GM18502 (cell line): Measurements from ENCODE around the gene INTS11.
A peak's percentile ranks its signal among the peaks of the same experiment; 100 is the strongest.
"Not testable (repeated sequence)": the region's sequence is repeated elsewhere in the genome, so short reads cannot be mapped to it uniquely, and the experiment has no call there.

Experiments
- ATAC-seq: cut with Tn5 transposase; IDR thresholded peaks from one replicate; pipeline ENCODE4 v1.9.1; 2021; ENCODE audit warnings: mild to moderate bottlenecking; ENCODE audit not compliant: unreplicated experiment, poor library complexity

The INTS11 gene

DNA sequence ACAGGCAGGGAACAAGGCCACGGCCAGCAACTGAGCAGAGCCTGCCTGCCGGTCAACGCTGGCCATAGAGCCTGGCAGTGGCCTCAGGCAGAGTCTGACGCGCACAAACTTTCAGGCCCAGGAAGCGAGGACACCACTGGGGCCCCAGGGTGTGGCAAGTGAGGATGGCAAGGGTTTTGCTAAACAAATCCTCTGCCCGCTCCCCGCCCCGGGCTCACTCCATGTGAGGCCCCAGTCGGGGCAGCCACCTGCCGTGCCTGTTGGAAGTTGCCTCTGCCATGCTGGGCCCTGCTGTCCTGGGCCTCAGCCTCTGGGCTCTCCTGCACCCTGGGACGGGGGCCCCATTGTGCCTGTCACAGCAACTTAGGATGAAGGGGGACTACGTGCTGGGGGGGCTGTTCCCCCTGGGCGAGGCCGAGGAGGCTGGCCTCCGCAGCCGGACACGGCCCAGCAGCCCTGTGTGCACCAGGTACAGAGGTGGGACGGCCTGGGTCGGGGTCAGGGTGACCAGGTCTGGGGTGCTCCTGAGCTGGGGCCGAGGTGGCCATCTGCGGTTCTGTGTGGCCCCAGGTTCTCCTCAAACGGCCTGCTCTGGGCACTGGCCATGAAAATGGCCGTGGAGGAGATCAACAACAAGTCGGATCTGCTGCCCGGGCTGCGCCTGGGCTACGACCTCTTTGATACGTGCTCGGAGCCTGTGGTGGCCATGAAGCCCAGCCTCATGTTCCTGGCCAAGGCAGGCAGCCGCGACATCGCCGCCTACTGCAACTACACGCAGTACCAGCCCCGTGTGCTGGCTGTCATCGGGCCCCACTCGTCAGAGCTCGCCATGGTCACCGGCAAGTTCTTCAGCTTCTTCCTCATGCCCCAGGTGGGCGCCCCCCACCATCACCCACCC, 6.9 kb upstream of the INTS11 start, which contains the start of gene TAS1R3:
TSS of gene TAS1R3 (plus strand) at position 213 of the 898 bp plus-strand sequence. CDS start at position 279, 66 bp downstream.
- no peak for ATAC-seq

DNA sequence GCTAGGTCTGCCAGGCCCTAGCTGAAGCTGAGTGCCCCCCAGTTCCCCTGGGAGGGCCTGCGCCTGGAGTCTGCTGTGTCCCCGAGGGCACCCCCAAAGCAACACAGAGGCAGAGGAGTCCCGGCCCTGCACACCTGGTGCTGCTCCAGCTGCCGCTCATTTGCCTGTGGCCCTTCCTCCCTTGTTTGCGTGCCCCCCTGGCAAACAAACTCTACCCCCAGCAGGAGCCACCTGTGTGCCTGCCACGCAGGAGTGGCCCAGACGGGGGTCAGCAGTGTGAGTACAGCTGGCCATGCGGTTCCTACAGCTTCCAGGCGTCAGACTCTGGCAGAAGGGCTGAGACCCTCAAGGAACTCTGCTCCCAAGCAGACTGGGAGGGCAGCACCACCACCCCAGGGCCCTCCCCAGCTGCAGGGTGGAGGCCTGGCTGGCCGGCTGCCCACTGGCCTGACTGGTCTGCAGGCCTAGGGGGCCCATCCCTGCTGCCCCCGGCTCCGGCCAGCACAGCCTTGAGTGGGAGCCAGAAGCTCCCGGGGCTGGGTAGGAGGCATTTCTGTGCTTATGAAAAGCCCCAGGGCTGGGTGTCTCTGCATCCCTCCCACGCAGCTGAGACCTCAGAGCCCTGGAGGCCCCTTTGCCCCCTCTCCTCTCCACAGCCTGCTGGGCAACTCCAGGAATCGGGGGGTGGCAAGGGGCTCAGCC, 6.1 kb upstream of the INTS11 start:
- no peak for ATAC-seq

DNA sequence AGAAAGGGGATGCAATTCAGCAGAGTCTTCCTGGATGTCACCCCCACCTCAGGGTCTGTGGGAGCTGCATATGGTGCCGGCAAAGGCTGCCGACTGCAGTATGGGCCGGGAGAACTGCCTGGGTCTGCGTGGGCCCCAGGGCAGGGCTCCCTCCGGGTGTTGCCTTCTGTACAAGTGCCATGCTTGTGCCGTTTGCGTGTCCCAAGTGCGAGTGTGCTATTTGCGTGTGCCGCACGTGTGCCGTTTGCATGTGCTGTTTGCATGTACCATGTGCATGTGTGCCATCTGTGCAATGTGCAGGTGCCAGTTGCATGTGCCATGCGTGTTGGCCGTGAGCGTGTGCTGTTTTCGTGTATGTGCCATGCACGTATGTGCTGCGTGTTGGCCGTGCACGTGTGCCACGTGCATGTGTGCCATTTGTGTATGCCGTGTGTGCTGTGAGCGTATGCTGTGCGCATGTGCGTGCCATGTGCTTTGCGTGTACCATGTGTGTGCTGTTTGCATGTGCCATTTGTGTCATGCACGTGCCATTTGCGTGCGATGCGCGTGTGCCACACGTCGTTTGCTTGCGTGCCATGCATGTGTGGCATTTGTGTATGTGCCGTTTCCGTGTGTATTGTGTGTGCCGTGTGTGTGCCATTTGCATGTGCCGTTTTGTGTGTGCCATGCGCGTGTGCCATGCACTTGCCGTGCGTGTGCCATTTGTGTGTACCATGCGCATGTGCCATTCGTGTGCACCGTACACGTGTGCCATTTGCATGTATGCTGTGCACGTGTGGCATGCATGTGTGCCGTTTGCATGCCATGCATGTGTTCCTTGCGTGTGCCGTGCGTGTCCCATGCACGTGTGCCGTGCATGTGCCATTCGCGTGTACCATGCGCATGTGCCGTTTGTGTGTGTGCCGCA, 5.1 kb upstream of the INTS11 start:
- ATAC-seq = no peak

DNA sequence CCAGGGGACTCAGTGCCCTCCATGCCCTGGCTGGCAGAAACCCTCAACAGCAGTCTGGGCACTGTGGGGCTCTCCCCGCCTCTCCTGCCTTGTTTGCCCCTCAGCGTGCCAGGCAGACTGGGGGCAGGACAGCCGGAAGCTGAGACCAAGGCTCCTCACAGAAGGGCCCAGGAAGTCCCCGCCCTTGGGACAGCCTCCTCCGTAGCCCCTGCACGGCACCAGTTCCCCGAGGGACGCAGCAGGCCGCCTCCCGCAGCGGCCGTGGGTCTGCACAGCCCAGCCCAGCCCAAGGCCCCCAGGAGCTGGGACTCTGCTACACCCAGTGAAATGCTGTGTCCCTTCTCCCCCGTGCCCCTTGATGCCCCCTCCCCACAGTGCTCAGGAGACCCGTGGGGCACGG, 3.8 kb upstream of the INTS11 start:
- no peak for ATAC-seq

DNA sequence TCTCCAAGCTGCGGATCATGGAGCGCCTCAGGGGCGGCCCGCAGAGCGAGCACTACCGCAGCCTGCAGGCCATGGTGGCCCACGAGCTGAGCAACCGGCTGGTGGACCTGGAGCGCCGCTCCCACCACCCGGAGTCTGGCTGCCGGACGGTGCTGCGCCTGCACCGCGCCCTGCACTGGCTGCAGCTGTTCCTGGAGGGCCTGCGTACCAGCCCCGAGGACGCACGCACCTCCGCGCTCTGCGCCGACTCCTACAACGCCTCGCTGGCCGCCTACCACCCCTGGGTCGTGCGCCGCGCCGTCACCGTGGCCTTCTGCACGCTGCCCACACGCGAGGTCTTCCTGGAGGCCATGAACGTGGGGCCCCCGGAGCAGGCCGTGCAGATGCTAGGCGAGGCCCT, 2.8 kb upstream of the INTS11 start:
- ATAC-seq = no peak

DNA sequence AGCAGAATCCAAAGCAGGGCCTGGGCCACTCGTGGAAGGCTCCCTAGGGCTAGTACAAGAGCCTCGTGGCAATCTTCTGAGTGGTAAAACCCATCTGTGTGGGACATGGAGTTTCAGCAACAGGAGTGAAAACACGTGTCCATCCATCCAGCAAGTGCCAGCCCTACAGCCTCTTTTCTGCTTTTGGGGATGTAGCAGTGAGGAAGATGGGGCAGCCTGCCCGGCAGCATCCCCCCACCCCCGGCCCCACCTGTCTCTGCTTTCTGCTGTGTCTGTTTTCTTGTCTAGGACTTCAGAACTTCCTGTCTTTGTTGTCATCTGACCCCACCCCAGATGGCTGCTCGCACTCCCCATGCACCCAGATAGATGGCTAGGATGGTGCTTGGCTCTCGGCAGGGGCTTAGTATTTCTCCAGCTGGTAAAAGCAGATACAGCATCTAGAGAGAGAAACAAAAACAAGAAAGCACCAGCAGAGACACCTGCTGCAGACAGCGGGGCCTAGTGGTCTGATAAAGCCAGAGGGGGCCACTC, 1.7 kb upstream of the INTS11 start:
- no peak for ATAC-seq

DNA sequence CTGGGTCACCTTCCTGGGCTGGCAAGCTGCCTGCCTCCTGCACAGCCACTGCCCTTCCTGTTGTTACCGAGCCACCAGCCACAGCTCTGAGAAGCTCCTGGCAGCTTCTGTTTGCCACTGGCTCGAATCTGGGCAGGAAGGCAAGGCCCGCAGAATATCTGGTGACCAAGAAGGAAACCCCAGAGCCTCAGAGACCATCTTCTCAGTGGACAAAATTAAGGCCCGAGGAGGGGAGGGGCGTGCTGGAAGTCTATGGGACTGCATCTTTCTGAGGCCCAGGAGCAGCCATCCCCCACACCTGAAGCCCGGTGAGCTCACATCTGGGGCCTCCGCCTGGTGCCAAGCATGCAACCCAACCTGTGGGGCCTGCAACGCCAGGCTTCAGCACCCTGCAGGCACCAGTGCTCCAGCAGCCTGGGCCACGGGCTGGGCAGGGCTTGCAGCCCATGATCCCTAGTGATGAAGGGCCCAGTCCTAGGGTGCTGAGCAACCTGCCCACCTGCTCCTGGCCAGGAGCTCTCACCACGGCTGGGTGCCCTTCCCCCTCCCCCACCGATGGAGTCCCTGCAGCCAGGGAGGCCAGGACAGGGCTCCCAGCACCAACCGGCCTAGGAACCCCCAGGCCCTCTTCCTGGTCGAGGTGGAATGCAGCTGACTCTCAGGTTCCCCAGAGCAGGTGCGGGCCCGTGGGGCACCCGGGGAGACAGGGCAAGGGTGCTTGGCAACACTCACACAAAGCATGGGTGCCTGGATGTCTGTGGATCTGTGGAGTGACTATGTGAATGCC, 1.0 kb upstream of the INTS11 start:
- ATAC-seq = no peak

DNA sequence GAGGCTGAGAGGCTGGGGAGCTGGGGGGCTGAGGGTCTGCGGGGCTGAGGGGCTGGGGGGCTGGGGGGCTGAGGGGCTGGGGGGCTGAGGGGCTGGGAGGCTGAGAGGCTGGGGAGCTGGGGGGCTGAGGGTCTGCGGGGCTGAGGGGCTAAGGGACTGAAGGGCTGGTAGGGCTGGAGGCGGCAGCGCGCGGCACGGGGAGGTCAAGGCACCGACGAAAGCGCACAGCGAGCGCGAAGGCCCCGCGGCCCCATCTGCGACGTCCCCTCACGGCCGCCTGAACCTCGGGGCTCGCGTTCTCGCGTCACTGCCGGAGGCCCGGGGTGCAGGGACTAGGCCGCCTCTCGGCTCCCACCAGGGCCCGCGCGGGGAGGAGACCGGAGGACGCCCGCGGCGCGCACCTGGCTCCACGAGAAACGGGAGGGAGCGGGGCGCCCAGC, 356 bp downstream of the INTS11 start:
- peak; percentile 35 for ATAC-seq

DNA sequence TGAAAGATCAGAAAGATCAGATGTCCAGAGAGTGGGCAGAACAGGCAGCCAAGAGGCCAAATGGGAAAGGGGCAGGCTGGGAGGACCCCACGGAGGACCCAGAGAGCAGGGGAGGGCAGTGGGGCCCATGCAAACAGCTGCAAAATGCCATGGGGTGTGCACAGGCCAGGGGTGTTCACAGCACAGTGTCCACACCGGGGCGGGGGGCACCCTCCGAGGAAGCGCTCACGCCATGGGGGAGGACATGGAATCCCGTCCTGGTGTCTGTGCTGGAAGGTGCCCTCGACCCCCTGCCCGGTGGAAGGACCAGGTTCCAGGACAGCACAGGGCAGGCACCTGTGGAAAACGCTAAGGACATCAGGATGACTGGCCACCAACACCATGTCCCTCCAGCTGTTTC, 1.5 kb downstream of the INTS11 start:
- no peak for ATAC-seq

DNA sequence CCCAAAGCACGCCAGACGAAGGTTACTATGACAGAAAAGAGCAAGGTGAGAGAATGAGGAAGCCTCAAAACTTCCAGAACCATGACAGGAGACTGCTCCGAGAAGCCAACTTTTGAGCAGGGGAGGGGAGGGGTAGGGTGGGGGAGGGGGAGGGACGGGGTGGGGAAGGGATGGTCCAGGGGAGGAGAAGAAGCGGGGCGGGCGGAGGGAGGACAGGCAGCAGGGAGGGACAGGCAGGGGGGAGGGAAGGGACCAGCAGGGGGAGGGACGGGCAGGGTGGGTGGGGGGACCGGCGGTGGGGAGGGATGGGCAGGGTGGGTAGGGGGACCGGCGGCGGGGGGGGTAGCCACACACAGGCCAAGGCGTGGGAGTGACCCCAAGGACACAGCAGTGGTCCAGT, 2.0 kb downstream of the INTS11 start:
- no peak for ATAC-seq

DNA sequence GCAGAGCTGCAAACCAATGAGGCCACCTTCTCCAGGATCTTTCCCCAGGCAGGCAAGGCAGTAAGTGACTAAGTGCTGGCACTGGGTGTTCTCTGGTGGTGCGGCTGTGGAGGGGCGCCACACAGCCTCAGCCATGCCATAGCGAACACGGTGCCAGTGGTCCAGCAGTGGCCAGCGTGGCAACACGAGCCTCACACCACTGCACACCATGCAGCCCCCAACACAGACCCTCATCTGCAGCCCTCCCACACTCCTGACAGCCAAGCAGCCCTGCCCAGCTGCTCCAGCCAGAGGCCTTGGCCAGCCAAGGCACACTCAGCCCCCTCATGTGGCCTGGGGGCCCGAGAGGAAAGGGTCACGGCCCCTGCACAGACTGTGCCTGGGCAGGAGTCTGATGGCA, 3.0 kb downstream of the INTS11 start:
- ATAC-seq = no peak

DNA sequence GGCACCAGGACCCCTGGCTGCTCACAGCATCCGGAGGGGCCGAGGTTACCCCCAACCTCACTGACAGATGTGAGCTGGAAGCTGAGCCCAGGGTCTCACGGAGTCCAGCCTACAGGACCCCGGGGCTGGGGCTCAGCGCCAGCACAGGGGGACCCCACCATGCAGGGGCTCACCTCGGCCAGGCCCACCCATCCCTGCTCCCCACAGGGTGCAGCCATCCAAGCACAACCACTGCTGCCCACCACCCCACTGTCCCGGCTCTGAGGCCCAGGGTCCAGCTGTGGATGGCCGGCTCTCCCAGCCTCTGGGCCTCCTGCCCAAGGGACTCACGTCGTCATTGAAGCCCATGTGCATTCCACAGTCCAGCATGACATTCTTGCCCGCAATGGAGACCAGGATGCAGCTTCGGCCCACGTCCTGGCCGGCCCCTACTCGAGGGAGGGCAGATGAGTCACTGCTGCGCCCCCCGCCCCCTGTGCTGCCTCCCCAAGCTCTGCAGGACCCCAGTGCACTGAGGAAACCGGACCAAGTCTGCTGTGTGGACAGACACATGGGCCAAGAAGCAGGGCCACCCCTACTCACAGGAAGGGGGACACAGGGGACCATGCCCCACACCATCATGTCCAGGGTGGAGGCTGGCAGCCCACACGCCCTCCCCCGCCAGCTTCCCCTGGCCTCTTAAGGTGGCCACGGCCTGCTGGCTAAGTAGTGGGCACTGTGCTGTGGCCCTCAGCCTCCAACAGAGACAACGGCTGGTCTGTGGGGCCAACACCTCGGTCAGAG, 3.6 kb downstream of the INTS11 start:
- ATAC-seq = no peak

DNA sequence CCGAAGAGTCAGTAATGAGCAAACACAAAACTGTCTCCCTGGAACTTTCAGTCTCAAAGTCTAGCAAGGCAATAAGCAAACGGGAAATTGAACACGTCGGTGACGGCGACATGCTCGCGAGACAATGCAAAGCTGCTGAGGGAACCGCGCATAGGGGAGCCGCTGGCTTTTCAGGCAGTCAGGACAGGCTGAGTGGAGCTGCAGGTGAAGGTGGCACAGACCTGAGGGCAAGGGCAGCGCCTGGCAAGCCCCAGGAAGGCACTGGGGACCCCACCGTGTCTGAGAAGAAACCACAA, 4.9 kb downstream of the INTS11 start:
- no peak for ATAC-seq

DNA sequence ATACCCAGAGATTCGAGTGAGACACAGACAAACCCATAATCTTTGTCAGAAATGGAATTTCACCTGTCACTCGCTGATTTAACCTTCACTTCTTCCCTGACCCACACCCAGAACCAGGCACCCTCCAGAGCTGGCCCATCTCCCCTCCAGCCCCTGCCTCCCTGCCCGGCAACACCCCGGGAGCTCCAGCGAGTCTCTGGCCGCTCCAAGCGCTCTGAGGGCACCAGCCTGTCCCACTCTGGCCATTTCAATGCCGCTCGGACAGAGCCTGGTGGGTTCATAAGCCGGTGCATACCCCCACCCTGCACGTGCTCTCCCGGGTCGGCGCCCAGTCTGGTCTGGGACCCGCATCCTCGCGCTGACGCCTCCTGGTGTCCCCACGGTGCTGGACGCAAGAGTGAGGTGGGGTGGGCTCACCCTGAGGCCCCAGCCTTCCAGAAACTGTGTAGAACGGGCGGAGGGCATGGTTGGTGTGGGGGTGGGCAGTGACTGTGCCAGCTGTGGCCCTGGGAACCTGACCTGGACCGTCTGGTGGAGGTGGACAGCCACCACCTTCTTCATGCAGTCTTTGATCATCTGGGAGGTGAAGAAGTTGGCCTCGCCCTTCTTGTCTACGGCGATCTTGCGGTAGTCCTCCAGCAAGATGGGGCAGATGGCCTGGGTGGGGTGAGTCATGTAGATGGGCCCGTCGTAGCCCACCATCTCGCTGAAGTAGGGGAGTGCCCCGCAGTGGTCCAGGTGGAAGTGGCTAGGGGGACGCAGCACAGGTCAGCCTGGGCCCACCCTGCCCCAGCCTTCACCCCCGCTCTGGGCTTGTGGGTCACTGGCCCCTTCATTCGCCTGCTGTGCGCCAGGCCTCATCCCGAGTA, 5.4 kb downstream of the INTS11 start:
- no peak for ATAC-seq

DNA sequence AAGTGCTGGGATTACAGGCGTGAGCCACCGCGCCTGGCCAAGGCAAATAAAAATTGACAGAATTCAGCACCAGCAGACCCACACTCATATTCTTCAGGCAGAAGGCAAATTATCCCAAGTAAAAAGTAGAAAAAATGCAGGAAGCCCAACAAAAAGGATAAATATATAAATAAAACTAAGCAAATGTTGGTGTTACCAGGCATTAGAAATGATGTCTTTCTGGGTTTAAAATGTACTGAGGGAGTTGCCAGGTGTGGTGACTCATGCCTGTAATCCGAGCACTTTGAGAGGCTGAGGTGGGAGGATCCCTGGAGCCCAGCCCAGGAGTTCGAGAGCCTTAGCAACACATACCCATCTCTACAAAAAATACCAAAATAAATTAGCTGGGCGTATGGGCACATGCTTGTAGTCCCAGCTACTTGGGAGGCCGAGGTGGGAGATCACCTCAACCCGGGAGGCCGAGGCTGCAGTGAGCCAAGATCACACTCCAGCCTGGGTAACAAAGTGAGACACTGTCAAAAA, 6.3 kb downstream of the INTS11 start:
- ATAC-seq = no peak

DNA sequence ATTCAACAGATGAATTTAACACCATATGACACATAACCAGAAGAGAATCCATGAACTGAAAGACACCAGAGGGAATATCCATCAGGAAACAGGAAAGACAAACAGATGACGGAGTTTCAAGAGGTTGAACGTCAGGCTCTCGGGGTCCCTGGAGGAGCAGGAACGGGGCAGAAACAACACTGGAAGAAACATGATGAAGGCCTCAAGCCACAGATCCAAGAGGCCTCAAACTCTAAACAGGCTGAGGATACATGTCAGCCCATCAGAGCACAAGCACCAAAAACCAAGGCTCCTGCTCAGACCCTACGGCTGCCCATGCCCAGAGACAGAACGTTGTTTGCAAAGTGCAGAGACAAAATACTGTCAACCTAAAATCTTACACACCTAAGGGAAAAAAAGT, 7.0 kb downstream of the INTS11 start:
- ATAC-seq = no peak

DNA sequence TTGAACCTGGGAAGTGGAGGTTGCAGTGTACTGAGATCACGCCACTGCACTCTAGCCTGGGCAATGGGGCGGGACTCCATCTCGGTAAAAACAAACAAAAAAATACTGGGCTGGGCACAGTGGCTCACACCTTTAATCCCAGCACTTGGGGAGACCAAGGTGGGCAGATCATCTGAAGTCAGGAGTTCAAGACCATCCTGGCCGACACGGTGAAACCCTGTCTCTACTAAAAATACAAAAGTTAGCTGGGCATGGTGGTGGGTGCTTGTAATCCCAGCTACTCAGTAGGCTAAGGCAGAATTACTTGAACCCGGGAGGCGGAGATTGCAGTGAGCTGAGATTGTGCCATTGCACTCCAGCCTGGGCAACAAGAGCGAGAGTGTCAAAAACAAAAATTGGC, 8.3 kb downstream of the INTS11 start:
- ATAC-seq = not testable (repeated sequence)

DNA sequence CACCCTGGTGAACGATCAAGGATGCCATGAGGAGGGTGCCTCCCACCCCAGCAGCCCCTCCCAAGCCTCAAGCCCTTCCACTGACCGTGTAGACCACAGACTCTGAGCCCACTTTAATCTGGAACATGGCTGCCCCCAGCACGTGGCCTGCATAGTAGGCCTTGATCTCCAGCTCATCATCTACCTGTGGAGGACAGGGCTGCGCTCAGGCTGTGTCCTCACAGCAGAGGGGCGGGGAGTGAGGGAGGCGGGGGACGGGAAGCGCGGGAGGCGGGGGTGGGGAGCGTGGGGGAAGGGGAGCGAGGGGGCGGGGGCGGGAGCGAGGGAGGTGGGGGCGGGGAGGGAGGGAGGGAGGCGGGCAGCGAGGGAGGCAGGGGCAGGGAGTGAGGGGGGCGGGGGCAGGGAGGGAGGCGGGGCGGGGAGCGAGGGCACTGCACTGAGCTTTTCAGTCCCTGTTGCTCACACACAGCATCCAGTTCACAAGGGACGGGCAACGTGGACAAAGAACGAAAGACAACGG, 9.0 kb downstream of the INTS11 start:
- no peak for ATAC-seq
